Measurements from ENCODE around the gene TMCC1.

- TF ChIP-seq EZH2 (IDR thresholded peaks at IDR 0.05) (no peak), POLR2AphosphoS5 (IDR thresholded peaks at IDR 0.05; ENCODE audit: borderline replicate concordance, low read depth, low read length) (no peak)
These were observed 127.4 kb downstream of the TMCC1 start for GRCh38 chr3:129766135-129766534.
